NCI-H526 (cell line): ENCODE data around the gene MYBPH.

Experiments used
- DNase-seq, 2 experiments: peaks; one replicate each; lab custom pipeline; 2025; lab: John Stamatoyannopoulos, UW

MYBPH gene

GRCh38 chr1:203166192-203166940 lies 9.3 kb downstream of the MYBPH start:
- DNase-seq = no peak

- DNase-seq = no peak
Measured at GRCh38 chr1:203165800-203166161, 9.8 kb downstream of the MYBPH start.

- DNase-seq = no peak
Measured at GRCh38 chr1:203165101-203165799, 10.4 kb downstream of the MYBPH start.

- no peak for DNase-seq
Measured at GRCh38 chr1:203163891-203164635, 11.6 kb downstream of the MYBPH start.

- no peak for DNase-seq
Measured at GRCh38 chr1:203162403-203162802, 13.2 kb downstream of the MYBPH start.

GRCh38 chr1:203161703-203162102 lies 13.9 kb downstream of the MYBPH start:
- no peak for DNase-seq

GRCh38 chr1:203161175-203161574 lies 14.5 kb downstream of the MYBPH start:
- no peak for DNase-seq

- no peak for DNase-seq
Measured at GRCh38 chr1:203159844-203160243, 15.8 kb downstream of the MYBPH start.

- no peak for DNase-seq
Measured at GRCh38 chr1:203158960-203159665, 16.5 kb downstream of the MYBPH start.

- no peak for DNase-seq
Measured at GRCh38 chr1:203158423-203158822, 17.2 kb downstream of the MYBPH start.

GRCh38 chr1:203156280-203156679 lies 19.3 kb downstream of the MYBPH start:
- no peak for DNase-seq

- no peak for DNase-seq
Measured at GRCh38 chr1:203153989-203154821, 21.4 kb downstream of the MYBPH start.

- DNase-seq = no peak
Measured at GRCh38 chr1:203153051-203153988, 22.3 kb downstream of the MYBPH start.

- no peak for DNase-seq
Measured at GRCh38 chr1:203152158-203153034, 23.2 kb downstream of the MYBPH start.

GRCh38 chr1:203151362-203152157 lies 24.1 kb downstream of the MYBPH start:
- DNase-seq = no peak

- DNase-seq = no peak
Measured at GRCh38 chr1:203150511-203151297, 24.9 kb downstream of the MYBPH start.

- no peak for DNase-seq
Measured at GRCh38 chr1:203149188-203149840, 26.3 kb downstream of the MYBPH start.
